Measurements from ENCODE around the gene PRICKLE4. TPM values are rescaled to one million over a fixed set of nuclear protein-coding genes. Genes with fewer than 3 reads are reported as not detected.

The PRICKLE4 gene
- total RNA-seq, 1 experiment from 2014 or later, result 2.9 TPM

- no peak overlapping the region for H3K9ac ChIP-seq (ENCODE audit: low read length)
- intact Hi-C loops (cut with micrococcal nuclease), result no loop called here
- ChIA-PET POLR2A (no interaction called here), CTCF (no interaction called here), RAD21 (ENCODE audit: low non-redundant PET in 1 of 2, low total read pairs in 2 of 2, uncharacterized antibody in 2 of 2, unreplicated experiment in 2 of 2) (no interaction called here)
- H4K20me1 ChIP-seq (ENCODE audit: insufficient read depth), result no peaks in the 10 kb centered on the region
- H3K79me2 ChIP-seq (ENCODE audit: insufficient read depth, low read length), result peaks cover 30% of the 10 kb centered on the region
- peaks cover 29 to 34% of the 10 kb centered on the region in 2 experiments for H3K36me3 ChIP-seq (ENCODE audit: control insufficient read depth in 1 of 2, insufficient read depth in 2 of 2, low read length in 2 of 2)
- no peak overlapping the region for H3K27ac ChIP-seq (ENCODE audit: low read depth, low read length)
- H3K9me2 ChIP-seq (ENCODE audit: insufficient read depth), result no peaks in the 10 kb centered on the region
- ATAC-seq (no peak), DNase-seq (ENCODE audit: low read depth, low spot score) (no peak)
- H3K27me3 ChIP-seq (ENCODE audit: insufficient read depth, low read length), result no peaks in the 10 kb centered on the region
- TF ChIP-seq FOSL1 (IDR thresholded peaks at IDR 0.05; ENCODE audit: low read depth) (no peak), ELF1 (IDR thresholded peaks at IDR 0.05; ENCODE audit: borderline replicate concordance, low read depth) (no peak), EZH2 (IDR thresholded peaks at IDR 0.05) (no peak), RAD21 (IDR thresholded peaks at IDR 0.05; ENCODE audit: low read depth) (no peak), CTCF (IDR thresholded peaks at IDR 0.05 in 2 of 3, conservative IDR thresholded peaks at IDR 0.05 in 1 of 3; ENCODE audit: borderline replicate concordance in 1 of 3, insufficient read depth in 1 of 3, low read depth in 2 of 3, low read length in 2 of 3) (no peak), CEBPB (IDR thresholded peaks at IDR 0.05; ENCODE audit: low read depth) (no peak), ATF3 (IDR thresholded peaks at IDR 0.05) (no peak), TCF7L2 (IDR thresholded peaks at IDR 0.05; ENCODE audit: borderline replicate concordance, extremely low read depth, insufficient read depth, insufficient read length) (no peak), EGR1 (IDR thresholded peaks at IDR 0.05; ENCODE audit: low read depth) (no peak), SP1 (IDR thresholded peaks at IDR 0.05; ENCODE audit: low read depth) (no peak), JUND (IDR thresholded peaks at IDR 0.05) (no peak), CBX3 (IDR thresholded peaks at IDR 0.05; ENCODE audit: low read depth) (no peak), MAX (IDR thresholded peaks at IDR 0.05) (no peak), REST (IDR thresholded peaks at IDR 0.05; ENCODE audit: low read depth) (no peak), ZFX (IDR thresholded peaks at IDR 0.05) (no peak), SRF (IDR thresholded peaks at IDR 0.05; ENCODE audit: low read depth) (no peak)
- no peak overlapping the region for H3K4me2 ChIP-seq (ENCODE audit: low read length)
- no TSS peak for BruUV-seq (replicated peaks)
- no peak overlapping the region for H2AFZ ChIP-seq (ENCODE audit: low read depth, low read length, poor library complexity, severe bottlenecking)
- no peak overlapping the region for H3K4me3 ChIP-seq (replicated peaks in 1 of 2; ENCODE audit: low read depth in 1 of 2, low read length in 2 of 2)
- H3K9me3 ChIP-seq (ENCODE audit: control insufficient read depth in 1 of 2, insufficient read depth in 1 of 2, low read depth in 1 of 2, low read length in 2 of 2), result no peaks in the 10 kb centered on the region
- H3K4me1 ChIP-seq (ENCODE audit: control insufficient read depth in 1 of 2, insufficient read depth in 2 of 2, low read length in 2 of 2), result peaks cover 0 to 8% of the 10 kb centered on the region in 2 experiments; a peak in 1 of 4 replicates
Observed at GRCh38 chr6:41791984-41792383, 11.4 kb downstream of the PRICKLE4 start.

Measured in HCT116 (cell line).